K562 (cell line): ENCODE results near the gene ZNF672. TPM values are rescaled to one million over a fixed set of nuclear protein-coding genes. Genes with fewer than 3 reads are reported as not detected.

Source experiments
- ASH1L ChIP-seq: fragments of 450-650 bp; IDR thresholded peaks from 2 replicates; pipeline ENCODE4 v1.6.1; 2018; ENCODE audit warnings: borderline replicate concordance, mild to moderate bottlenecking, low read depth; ENCODE audit not compliant: partially characterized antibody
- ATF1 ChIP-seq, 2 experiments: fragments of 450-650 bp in 1 of 2; IDR thresholded peaks; 2 replicates each; pipeline ENCODE4 v1.6.1; 2016; ENCODE audit warnings: missing compliant biosample characterization in 1 of 2, missing genetic modification characterization in 1 of 2
- ATF4 ChIP-seq: fragments of 450-650 bp; formaldehyde crosslinking; IDR thresholded peaks from 2 replicates; pipeline ENCODE4 v1.4.0; 2022; ENCODE audit warnings: mild to moderate bottlenecking, moderate library complexity
- BCL6 ChIP-seq: fragments of 250-450 bp; sonication (Bioruptor Pico); IDR thresholded peaks from 2 replicates; pipeline ENCODE4 v1.4.0; 2020
- FOXP1 ChIP-seq: sonication (generic); formaldehyde crosslinking; IDR thresholded peaks from 2 replicates; pipeline ENCODE4 v1.8.0; 2022; ENCODE audit warnings: mild to moderate bottlenecking, missing genetic modification reagents
- GMEB1 ChIP-seq: fragments of 250-450 bp; sonication (Bioruptor Pico); IDR thresholded peaks from 2 replicates; pipeline ENCODE4 v1.4.0; 2020; ENCODE audit warnings: mild to moderate bottlenecking
- L3MBTL2 ChIP-seq: fragments of 450-650 bp; IDR thresholded peaks from 2 replicates; pipeline ENCODE4 v1.6.1; 2016; ENCODE audit warnings: mild to moderate bottlenecking, moderate library complexity
- MEF2D ChIP-seq: conservative IDR thresholded peaks from 2 replicates; pipeline ENCODE4 v1.6.1; 2016; ENCODE audit warnings: low read depth, missing genetic modification characterization, missing compliant biosample characterization
- NR2C2 ChIP-seq, 2 experiments: fragments of 200-800 bp in 1 of 2; sonication (Bioruptor generic) in 1 of 2; sonication (generic) in 1 of 2; formaldehyde crosslinking in 1 of 2; IDR thresholded peaks; 2 replicates each; pipeline versions ENCODE4 v1.6.1 to v1.8.0; 2016 to 2022; ENCODE audit warnings: mild to moderate bottlenecking in 1 of 2, missing compliant biosample characterization in 1 of 2, missing genetic modification characterization in 1 of 2, missing genetic modification reagents in 1 of 2
- RNF219 ChIP-seq: fragments of 250-450 bp; sonication (Bioruptor Pico); IDR thresholded peaks from 2 replicates; pipeline ENCODE4 v1.5.0; 2022; ENCODE audit warnings: mild to moderate bottlenecking
- SETDB1 ChIP-seq: IDR thresholded peaks from one replicate; pipeline ENCODE4 v1.6.1; 2012; ENCODE audit warnings: low read length, control low read depth, inconsistent platforms
- STAT5B ChIP-seq: fragments of 250-450 bp; sonication (Bioruptor Pico); IDR thresholded peaks from 2 replicates; pipeline ENCODE4 v1.8.0; 2021; ENCODE audit warnings: mild to moderate bottlenecking, inconsistent platforms
- TCF7L2 ChIP-seq: fragments of 150-350 bp; IDR thresholded peaks from 2 replicates; pipeline ENCODE4 v1.6.1; 2016; ENCODE audit warnings: low read depth, mild to moderate bottlenecking, low read length, moderate library complexity
- ZBED1 ChIP-seq: IDR thresholded peaks from 2 replicates; pipeline ENCODE4 v1.6.1; 2014
- ZNF121 ChIP-seq: sonication (generic); formaldehyde crosslinking; conservative IDR thresholded peaks from 2 replicates; pipeline ENCODE4 v1.8.0; 2022; ENCODE audit warnings: missing genetic modification reagents
- ZNF311 ChIP-seq: fragments of 250-450 bp; sonication (Bioruptor Pico); IDR thresholded peaks from 2 replicates; pipeline ENCODE4 v1.4.0; 2020; ENCODE audit warnings: mild to moderate bottlenecking, moderate library complexity
- ZNF384 ChIP-seq: IDR thresholded peaks from 2 replicates; pipeline ENCODE4 v1.6.1; 2012; ENCODE audit warnings: low read depth, low read length, improper control_type of control experiment
- ZNF778 ChIP-seq: fragments of 450-650 bp; formaldehyde crosslinking; IDR thresholded peaks from 2 replicates; pipeline ENCODE4 v1.4.0; 2020; ENCODE audit warnings: mild to moderate bottlenecking, moderate library complexity
- ZNF780A ChIP-seq: fragments of 250-450 bp; sonication (Bioruptor Pico); IDR thresholded peaks from 2 replicates; pipeline ENCODE4 v1.5.0; 2021; ENCODE audit warnings: mild to moderate bottlenecking
- ZZZ3 ChIP-seq: fragments of 450-650 bp; IDR thresholded peaks from 2 replicates; pipeline ENCODE4 v1.6.1; 2016; ENCODE audit warnings: antibody characterized with exemption, mild to moderate bottlenecking, moderate library complexity
- polyA plus RNA-seq, 8 experiments: library from polyadenylated mRNA; depleted of rRNA in 4 of 8; stranded (reverse) in 5 of 8; unstranded in 3 of 8; fragments of >200 nt; fragmentation: Nextera tagmentation in 2 of 8; fragmentation: Illumina TruSeq in 1 of 8; extraction: Ambion mirVana in 2 of 8; extraction: Trizol in 1 of 8; gene quantifications; 2 replicates each; pipeline versions ENCODE4 v1.2.1 to v1.2.3, GENCODE V29; 2011 to 2014; ENCODE audit warnings: inconsistent platforms in 1 of 8, missing spikeins in 1 of 8
- total RNA-seq, 7 experiments: library from RNA; depleted of rRNA in 6 of 7; stranded (reverse); fragments of >200 nt in 6 of 7; fragmentation: Illumina TruSeq in 2 of 7; extraction: Trizol in 2 of 7; gene quantifications; 2 replicates each; pipeline versions ENCODE4 v1.2.1 to v1.2.3, GENCODE V29; 2011 to 2021; ENCODE audit warnings: low replicate concordance in 1 of 7
- TF ChIP-seq, protein P1 (sequence below): sonication (generic); formaldehyde crosslinking; IDR thresholded peaks from 2 replicates; pipeline ENCODE4 v1.5.0; 2020; ENCODE audit warnings: missing genetic modification reagents
- TF ChIP-seq, protein P2 (sequence below): sonication (generic); formaldehyde crosslinking; IDR thresholded peaks from 2 replicates; pipeline ENCODE4 v1.8.0; 2022; ENCODE audit warnings: mild to moderate bottlenecking, missing genetic modification reagents

ZNF672 gene
- total and polyA plus RNA-seq, 9 of the 15 experiments (the other 6 are each of a cell fraction or from before 2014, with no cell fraction given) = 1.9 to 57.9 (median 24.1) TPM

DNA sequence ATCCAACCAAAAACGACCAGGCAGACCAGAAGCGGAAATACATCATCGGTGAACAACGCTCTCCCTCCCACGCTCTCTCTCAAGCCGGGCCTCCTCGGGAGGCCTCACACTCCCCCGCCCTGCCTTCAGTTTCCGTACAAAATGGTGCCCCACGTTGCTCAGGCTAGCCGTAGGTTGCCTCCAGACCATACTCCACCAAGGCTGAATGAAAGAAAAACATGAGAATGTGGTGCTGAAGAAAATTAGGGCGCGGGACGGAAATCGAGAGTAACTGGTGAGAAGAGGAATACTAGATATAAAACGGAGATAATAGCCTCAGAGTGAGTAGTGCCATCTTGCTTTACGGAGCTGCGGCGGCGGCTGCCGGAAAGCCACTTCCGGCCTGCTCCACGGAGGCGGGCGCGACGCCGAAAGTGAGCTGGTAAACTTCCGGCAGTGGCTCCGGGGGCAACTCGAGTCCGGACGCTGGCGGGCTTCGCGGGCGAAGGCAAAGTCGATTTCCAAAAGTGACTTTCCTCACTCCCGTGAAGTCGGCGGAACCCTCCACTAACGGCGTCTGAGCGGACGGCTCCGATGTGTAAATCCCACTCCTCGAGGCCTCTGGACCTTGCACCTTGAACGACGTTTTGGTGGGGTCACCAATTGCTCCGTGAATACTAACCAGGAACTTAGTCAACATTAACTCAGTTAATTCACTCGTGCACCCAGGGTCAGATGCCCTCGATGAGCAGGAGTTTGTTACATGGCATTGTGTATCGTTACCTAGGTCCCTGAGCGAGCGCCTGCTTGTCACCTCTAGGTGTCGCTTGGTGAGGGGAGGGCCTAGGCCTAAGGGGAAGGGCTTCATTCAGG, 11.9 kb upstream of the ZNF672 start, which contains the start of gene SH3BP5L (continued):
- TF ChIP-seq MEF2D (tag) (peak; percentile 57; the same call in 1 of the 2 replicates), ZNF311 (CRISPR knock-in tag) (no peak), RNF219 (no peak), ASH1L (peak; percentile 42), ZNF780A (CRISPR knock-in tag) (no peak), ZNF384 (no peak), ZBED1 (no peak), BCL6 (CRISPR knock-in tag) (no peak), FOXP1 (CRISPR knock-in tag) (peak; percentile 80), SETDB1 (no peak), ATF1 (CRISPR knock-in tag; IDR thresholded peaks at IDR 0.05) (no peak), ATF1 (tag; IDR thresholded peaks at IDR 0.05) (peak; percentile 96), STAT5B (CRISPR knock-in tag) (no peak), L3MBTL2 (peak; percentile 83), ATF4 (CRISPR knock-in tag) (0 out of 2 replicates have a peak, but pooled peaks have one; percentile 11), TCF7L2 (peak; percentile 90), ZNF778 (CRISPR knock-in tag) (no peak), GMEB1 (CRISPR knock-in tag) (peak; percentile 13; the same call in 1 of the 2 replicates), ZZZ3 (peak; percentile 85), NR2C2 (CRISPR knock-in tag; IDR thresholded peaks at IDR 0.05) (no peak), NR2C2 (tag; IDR thresholded peaks at IDR 0.05) (peak; percentile 92), ZNF121 (CRISPR knock-in tag) (no peak)
- TF ChIP-seq, protein P1, sequence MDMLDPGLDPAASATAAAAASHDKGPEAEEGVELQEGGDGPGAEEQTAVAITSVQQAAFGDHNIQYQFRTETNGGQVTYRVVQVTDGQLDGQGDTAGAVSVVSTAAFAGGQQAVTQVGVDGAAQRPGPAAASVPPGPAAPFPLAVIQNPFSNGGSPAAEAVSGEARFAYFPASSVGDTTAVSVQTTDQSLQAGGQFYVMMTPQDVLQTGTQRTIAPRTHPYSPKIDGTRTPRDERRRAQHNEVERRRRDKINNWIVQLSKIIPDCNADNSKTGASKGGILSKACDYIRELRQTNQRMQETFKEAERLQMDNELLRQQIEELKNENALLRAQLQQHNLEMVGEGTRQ (CRISPR knock-in tag) = no peak
- TF ChIP-seq, protein P2, sequence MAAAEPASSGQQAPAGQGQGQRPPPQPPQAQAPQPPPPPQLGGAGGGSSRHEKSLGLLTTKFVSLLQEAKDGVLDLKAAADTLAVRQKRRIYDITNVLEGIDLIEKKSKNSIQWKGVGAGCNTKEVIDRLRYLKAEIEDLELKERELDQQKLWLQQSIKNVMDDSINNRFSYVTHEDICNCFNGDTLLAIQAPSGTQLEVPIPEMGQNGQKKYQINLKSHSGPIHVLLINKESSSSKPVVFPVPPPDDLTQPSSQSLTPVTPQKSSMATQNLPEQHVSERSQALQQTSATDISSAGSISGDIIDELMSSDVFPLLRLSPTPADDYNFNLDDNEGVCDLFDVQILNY (CRISPR knock-in tag) = no peak; the same call in 1 of the 2 replicates
